ENCODE data around the gene ERP44.

- no peak for TF ChIP-seq CTCF (IDR thresholded peaks at IDR 0.05)
- no peak for TF ChIP-seq EZH2phosphoT487 (IDR thresholded peaks at IDR 0.05)
These were observed 150.3 kb downstream of the ERP44 start for GRCh38 chr9:99948482-99948881.
